Activated naive CD4-positive, alpha-beta T cell treated with anti-CD3 and anti-CD28 coated beads for 36 hours (primary cell): ENCODE results near the gene BAIAP2L1. TPM values are rescaled to one million over a fixed set of nuclear protein-coding genes. Genes with fewer than 3 reads are reported as not detected.

Experiments used
- CTCF ChIA-PET: fragments of 350-600 bp; sonication (Branson Sonifier 250); formaldehyde crosslinking; loops from one replicate; lab custom pipeline; 2021; ENCODE audit warnings: antibody characterized with exemption; lab: Charles Lee
- DNase-seq: peaks from one replicate; pipeline ENCODE4 v3.0.0-alpha.2; 2020
- H3K27ac Mint-ChIP-seq: one replicate; pipeline ENCODE4 v1.8.0; 2021; ENCODE audit warnings: mild to moderate bottlenecking, mixed read lengths
- H3K27me3 Mint-ChIP-seq: one replicate; pipeline ENCODE4 v1.8.0; 2021; ENCODE audit warnings: low read depth, mixed read lengths
- H3K36me3 Mint-ChIP-seq: one replicate; pipeline ENCODE4 v1.8.0; 2021; ENCODE audit warnings: low read depth, mixed read lengths
- H3K4me1 Mint-ChIP-seq: one replicate; pipeline ENCODE4 v1.8.0; 2021; ENCODE audit warnings: low read depth, mixed read lengths
- H3K4me3 Mint-ChIP-seq: one replicate; pipeline ENCODE4 v1.8.0; 2021; ENCODE audit warnings: mild to moderate bottlenecking, moderate library complexity, mixed read lengths
- H3K9me3 Mint-ChIP-seq: one replicate; pipeline ENCODE4 v1.8.0; 2021; ENCODE audit warnings: mixed read lengths
- intact Hi-C: fragments of 100-400 bp; cut with micrococcal nuclease; formaldehyde crosslinking; loops from one replicate; pipeline ENCODE4 v1.15.1; 2023
- total RNA-seq, 2 experiments: library from RNA; stranded (reverse); gene quantifications; one replicate each; pipeline ENCODE4 v1.2.3, GENCODE V29; 2021

The BAIAP2L1 gene
- total RNA-seq, 2 experiments from 2014 or later: 5.6 to 6.1 TPM

DNA sequence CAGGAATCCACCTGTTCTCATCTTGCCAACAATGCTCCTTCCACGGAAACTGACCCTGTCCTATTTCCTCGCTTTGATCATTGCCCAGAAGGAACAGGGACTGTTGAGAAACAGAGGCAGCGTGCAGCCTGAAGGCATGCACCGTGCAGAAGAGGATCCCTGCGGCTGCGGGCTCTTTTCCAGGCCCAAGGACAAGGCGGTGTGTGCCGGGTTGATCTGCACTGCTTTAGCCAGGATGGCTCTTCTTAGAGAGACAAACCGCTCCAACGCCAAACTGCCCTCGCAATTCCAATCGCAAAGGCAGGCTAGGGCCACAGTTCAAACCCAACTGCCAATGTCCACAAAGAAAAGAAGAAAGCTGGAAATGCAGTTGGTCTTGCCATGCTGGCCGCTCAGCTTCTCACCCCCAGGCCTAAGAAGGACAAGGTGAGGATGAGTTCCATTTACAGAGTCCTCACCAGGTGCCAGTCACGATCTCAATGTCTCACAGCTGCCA is 92.9 kb downstream of the BAIAP2L1 start:
- Mint-ChIP-seq H3K9me3 (no peaks in the 10 kb centered on the region), H3K27me3 (no peaks in the 10 kb centered on the region), H3K4me3 (no peak overlapping the region), H3K36me3 (no peaks in the 10 kb centered on the region), H3K27ac (no peak overlapping the region), H3K4me1 (no peaks in the 10 kb centered on the region)
- intact Hi-C loops: no loop called here
- DNase-seq: no peak
- CTCF ChIA-PET: no interaction called here

DNA sequence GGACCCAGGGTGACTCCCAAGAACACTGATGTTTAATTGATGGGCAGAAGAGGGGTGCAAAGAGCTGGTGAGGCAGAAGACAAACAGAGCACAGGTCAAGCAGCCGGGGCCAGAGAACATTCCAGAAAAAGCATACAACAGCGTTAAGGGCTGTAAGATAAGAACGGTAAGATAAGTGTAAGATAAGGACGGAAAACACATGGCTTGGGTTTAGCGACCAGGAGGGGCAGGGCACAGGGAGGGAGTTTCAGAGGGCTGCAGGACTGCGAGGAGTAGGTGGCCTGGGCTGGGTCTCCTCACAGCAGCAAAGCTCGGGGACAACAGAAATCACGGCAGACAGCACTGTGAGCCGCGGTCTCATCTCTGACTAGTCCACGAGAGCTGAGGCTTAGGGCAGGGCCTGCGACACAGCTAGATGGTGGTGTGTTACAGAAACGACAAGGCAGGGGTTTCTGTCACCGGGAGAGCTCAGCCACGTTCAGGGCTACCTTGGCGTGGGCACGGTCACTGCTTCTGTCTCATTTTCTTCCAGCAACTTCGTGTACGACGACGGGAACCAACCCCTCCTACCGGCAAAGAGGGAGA is 94.8 kb downstream of the BAIAP2L1 start:
- no peak for DNase-seq
- Mint-ChIP-seq H3K27me3 (no peaks in the 10 kb centered on the region), H3K4me3 (no peak overlapping the region), H3K27ac (no peak overlapping the region), H3K9me3 (no peaks in the 10 kb centered on the region), H3K4me1 (no peaks in the 10 kb centered on the region), H3K36me3 (no peaks in the 10 kb centered on the region)
- intact Hi-C loops: no loop called here
- CTCF ChIA-PET: no interaction called here

DNA sequence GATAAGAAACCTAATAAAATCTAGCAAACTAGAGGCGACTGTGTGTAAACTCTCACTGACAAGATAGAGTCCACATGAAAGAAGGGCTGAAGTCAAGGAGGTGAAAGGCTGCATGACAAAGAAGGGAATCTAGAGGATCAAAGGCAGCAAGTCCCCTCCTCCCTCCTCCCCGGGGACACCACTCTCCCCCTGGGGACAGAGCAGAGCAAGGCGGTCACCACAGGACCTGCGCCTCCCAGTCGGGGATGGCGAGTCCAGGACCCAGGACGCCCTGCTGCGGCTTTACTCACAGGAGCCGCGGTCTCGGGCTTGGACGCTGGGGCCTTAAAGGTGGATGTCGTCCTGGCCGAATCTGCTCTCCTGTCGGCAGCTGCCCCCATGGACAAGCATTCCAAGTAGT is 97.0 kb downstream of the BAIAP2L1 start:
- Mint-ChIP-seq H3K27me3 (no peaks in the 10 kb centered on the region), H3K9me3 (no peaks in the 10 kb centered on the region), H3K4me3 (no peak overlapping the region), H3K36me3 (no peaks in the 10 kb centered on the region), H3K27ac (no peak overlapping the region), H3K4me1 (no peaks in the 10 kb centered on the region)
- intact Hi-C loops: no loop called here
- CTCF ChIA-PET: no interaction called here
- no peak for DNase-seq

DNA sequence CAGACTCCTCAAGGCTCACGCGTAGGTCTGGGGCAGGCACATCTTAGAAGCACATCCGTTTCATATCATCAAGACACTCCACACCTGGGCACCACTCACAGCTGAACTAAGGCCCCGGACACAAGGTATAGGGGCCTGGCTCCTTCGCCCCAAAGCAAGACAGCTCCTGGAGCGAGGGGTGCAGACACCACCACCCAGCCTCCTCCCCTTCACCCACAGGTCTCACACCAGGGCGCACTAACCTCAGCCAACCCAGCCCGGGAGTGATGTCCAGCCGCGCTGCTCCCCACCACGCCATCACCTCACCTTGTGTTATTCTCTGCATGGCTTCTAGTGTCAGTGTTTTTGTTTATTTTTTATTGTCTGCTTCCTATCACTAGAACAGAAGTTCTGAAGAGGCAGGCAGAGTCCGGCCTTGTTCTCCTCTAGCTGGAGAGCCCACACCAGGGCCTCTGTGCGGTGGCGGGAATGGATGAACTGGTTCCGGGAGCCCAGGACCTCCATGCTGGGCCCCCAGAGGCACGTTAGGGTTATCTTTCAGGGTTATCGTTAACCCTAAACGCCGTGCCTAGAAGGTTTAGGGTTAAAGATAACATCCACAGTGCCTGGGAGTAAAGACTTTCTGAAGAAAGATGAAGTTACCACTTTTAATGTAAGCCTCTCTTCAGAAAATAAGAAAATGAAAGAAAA is 97.6 kb downstream of the BAIAP2L1 start:
- CTCF ChIA-PET: no interaction called here
- no peaks in the 10 kb centered on the region for H3K36me3 Mint-ChIP-seq
- H3K27me3 Mint-ChIP-seq: no peaks in the 10 kb centered on the region
- no peaks in the 10 kb centered on the region for H3K9me3 Mint-ChIP-seq
- H3K27ac Mint-ChIP-seq: no peak overlapping the region
- no peaks in the 10 kb centered on the region for H3K4me1 Mint-ChIP-seq
- no peak for DNase-seq
- intact Hi-C loops: no loop called here
- no peak overlapping the region for H3K4me3 Mint-ChIP-seq

DNA sequence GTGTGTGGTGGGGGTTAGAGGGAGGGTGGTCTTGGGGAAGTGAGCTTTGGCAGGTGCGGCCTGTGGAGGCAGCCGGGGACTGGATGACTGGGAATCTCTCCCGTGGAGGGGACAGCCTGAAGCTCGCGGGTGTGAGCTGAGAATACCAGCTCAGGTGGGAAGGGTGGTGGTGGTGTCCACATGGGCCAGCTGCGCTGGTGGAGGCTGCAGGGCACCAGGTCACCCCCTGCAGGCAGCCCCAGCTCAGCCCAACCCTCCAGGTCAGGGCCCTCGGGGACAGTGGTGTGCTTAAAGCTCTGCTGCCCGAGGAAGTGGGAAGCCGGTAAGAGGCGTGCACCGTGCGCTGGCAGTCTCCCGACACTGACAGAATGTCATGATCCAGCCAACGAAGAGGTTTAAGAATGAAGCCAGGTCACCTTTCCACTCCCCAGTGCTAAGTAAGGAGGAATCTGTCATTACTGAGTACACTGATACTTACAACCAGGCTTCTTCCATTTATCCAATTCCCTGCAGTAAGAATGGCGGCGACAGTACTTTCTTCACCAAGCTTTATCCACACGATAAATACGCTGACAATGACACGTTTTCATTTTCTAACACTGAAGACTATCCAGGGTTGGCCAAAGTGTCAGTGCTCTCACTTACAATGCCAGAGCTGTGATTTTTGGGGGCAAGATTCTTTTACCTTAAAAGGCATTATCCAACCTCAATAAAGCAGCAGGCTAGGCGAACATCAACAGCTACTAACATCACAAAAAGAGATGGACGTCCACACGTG is 99.0 kb downstream of the BAIAP2L1 start:
- no peak for DNase-seq
- Mint-ChIP-seq H3K4me1 (no peaks in the 10 kb centered on the region), H3K4me3 (no peak overlapping the region), H3K36me3 (no peaks in the 10 kb centered on the region), H3K27ac (no peak overlapping the region), H3K9me3 (no peaks in the 10 kb centered on the region), H3K27me3 (no peaks in the 10 kb centered on the region)
- CTCF ChIA-PET: no interaction called here
- intact Hi-C loops: no loop called here

- Mint-ChIP-seq H3K4me3 (no peak overlapping the region), H3K27me3 (no peaks in the 10 kb centered on the region), H3K9me3 (no peaks in the 10 kb centered on the region), H3K4me1 (no peaks in the 10 kb centered on the region), H3K27ac (no peak overlapping the region), H3K36me3 (no peaks in the 10 kb centered on the region)
- CTCF ChIA-PET: no interaction called here
- intact Hi-C loops: no loop called here
- no peak for DNase-seq
Observed at GRCh38 chr7:98300595-98301372, 100.1 kb downstream of the BAIAP2L1 start.

DNA sequence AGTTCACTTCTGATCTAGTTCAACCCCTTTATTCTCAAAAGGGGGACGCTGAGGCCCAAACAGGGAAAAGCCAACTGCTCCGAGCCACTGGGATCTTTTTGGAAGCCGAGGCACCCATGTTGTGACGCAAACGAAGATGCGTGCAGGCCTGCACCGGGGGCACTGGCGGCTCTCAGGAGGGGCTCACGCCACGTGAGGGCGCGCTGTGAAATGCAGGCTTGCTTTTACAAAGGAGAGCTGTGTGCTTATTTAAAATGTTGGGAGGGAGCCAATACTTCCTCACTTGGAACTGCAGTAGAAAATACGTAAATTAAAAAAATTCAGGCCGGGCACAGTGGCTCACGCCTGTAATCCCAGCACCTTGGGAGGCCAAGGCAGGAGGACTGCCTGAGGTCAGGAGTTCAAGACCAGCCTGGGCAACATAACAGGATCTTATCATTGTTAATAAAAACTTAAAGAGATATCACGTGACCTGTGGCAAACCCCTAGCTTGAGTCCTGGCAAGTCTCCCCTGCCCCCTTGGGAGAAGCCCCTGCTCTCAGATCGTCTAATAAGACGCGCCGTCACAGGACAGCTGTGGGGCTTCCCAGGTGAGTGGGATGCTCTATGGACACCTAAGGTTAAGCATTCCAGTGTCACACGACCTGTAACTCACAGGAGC is 103.1 kb downstream of the BAIAP2L1 start:
- Mint-ChIP-seq H3K36me3 (no peaks in the 10 kb centered on the region), H3K9me3 (no peaks in the 10 kb centered on the region), H3K27me3 (no peaks in the 10 kb centered on the region), H3K4me1 (no peaks in the 10 kb centered on the region), H3K4me3 (no peak overlapping the region), H3K27ac (no peak overlapping the region)
- intact Hi-C loops: no loop called here
- DNase-seq: no peak
- CTCF ChIA-PET: interaction anchor here (1.1 kb wide), 1 partner anchor 103 kb away, joined by 4 read pairs; the partner anchor contains the start of gene BAIAP2L1

DNA sequence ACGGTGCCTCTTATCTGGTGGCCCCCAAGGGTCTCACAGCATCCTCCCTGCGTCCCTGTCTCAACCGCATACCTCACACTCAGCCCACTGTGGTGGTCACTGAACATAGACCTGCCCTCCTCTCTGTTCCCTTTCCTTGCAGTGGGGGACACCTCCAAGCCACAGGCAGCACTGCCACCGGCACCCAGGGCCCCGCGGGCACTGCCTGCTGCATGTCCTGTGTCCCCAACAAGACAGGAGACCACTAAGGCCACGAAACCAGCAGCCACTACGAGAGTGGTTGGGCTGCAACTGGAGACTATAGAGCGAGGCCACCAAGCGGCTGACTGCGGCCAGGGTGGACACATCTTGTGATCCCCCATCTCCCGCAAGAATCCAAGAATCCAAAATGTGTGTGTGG is 104.1 kb downstream of the BAIAP2L1 start:
- H3K4me1 Mint-ChIP-seq: no peaks in the 10 kb centered on the region
- no peak overlapping the region for H3K4me3 Mint-ChIP-seq
- no peaks in the 10 kb centered on the region for H3K27me3 Mint-ChIP-seq
- intact Hi-C loops: no loop called here
- CTCF ChIA-PET: no interaction called here
- DNase-seq: no peak
- no peaks in the 10 kb centered on the region for H3K36me3 Mint-ChIP-seq
- no peak overlapping the region for H3K27ac Mint-ChIP-seq
- no peaks in the 10 kb centered on the region for H3K9me3 Mint-ChIP-seq

DNA sequence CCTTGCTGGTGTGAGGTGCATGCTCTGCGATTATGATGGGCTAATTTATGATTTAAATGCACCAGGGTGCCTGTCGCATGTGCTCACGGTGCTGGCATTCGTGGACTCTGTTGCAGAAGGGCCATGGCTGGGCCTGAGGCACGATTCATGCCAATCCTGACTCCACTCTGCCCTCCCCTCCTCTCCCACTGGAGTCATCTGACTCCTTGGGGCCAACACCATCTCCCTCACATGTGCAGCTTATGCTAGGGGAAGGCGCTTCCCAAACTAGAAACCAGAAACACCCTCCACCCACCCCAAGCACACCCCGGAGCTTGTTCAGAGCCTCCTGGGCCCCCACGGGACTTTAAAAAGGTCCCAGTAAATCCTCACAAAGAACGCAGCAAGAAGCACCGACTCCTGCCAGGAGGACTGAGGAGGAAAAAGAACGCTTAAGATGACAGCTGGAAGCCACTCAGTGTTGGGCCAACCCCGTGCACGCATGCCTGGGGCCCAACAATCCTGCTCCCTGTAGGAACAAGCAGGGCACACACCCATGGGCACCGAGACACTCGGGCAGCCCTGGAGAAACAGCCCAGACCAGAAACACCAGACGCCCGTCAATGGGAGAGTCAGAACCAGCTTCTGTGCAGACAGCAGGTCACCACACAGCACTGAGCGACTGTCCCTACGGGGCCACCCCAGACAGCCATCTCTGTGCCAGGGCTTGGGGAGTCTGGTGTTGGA is 105.3 kb downstream of the BAIAP2L1 start:
- Mint-ChIP-seq H3K9me3 (no peaks in the 10 kb centered on the region), H3K36me3 (no peaks in the 10 kb centered on the region), H3K4me3 (no peak overlapping the region), H3K27me3 (no peaks in the 10 kb centered on the region), H3K4me1 (no peaks in the 10 kb centered on the region), H3K27ac (no peak overlapping the region)
- no peak for DNase-seq
- CTCF ChIA-PET: interaction anchor here (0.6 kb wide), 1 partner anchor 64 kb away, joined by 4 read pairs; no protein-coding TSS in a partner anchor
- intact Hi-C loops: loop anchor here (2.0 kb wide), 1 partner anchor 449 kb away; no protein-coding TSS in a partner anchor

DNA sequence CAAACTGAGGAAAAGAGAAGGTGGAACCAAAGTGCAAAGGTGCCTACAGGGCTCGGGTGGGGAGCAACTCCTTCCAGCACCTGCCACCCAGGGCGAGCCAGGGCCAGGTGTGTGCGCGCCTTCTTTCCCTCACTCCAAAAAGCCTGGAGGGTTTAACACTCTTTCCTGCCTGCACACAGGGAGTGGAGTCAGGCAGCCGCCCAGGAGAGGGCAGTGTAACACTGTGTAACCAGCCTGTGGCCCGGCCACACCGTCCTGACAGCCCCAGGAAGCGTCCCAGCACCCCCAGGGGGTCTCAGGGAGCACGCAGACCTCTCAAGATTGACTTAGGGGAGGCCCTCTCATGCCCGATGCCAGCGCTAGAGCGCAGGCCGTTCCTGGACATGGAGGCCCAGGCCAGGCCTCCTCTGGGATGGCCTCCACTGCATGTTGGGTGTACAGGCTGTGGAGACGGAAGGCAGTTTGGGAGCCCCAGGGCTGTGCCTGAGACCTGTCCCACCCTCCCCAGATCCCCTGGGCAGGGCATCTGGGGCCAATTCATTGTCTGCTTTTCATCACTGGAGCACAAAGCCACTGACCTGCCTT is 106.0 kb downstream of the BAIAP2L1 start:
- Mint-ChIP-seq H3K36me3 (no peaks in the 10 kb centered on the region), H3K4me1 (no peaks in the 10 kb centered on the region), H3K27ac (no peak overlapping the region), H3K9me3 (no peaks in the 10 kb centered on the region), H3K27me3 (no peaks in the 10 kb centered on the region), H3K4me3 (no peak overlapping the region)
- peak; percentile 55 for DNase-seq
- intact Hi-C loops: loop anchor here (1.0 to 2.0 kb wide), 2 partner anchors 106 to 450 kb away; partner anchors contain the start of gene BAIAP2L1
- CTCF ChIA-PET: no interaction called here

DNA sequence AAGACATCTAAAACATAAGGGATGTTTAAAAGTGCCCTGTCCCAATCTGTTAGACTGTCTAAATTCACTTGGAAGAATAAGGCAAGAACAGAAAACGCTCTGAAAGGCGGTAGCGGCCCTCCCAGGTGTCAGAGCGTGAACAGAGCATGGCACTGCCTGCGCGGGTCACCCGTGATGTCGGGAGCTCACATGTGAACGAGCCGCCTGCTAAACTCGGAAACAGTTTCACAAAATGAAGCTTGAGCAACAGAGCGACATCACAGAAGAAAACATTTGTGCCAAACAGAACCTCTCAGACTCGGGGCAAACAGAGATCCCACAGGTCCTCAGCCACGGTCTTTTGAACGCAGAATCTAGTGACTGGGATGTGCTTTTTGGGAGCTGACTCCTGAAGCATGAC is 106.6 kb downstream of the BAIAP2L1 start:
- Mint-ChIP-seq H3K27me3 (no peaks in the 10 kb centered on the region), H3K9me3 (no peaks in the 10 kb centered on the region), H3K4me3 (no peak overlapping the region), H3K36me3 (no peaks in the 10 kb centered on the region), H3K4me1 (peaks cover 2% of the 10 kb centered on the region), H3K27ac (no peak overlapping the region)
- DNase-seq: no peak
- CTCF ChIA-PET: interaction anchor here (0.6 kb wide), 1 partner anchor 429 kb away, joined by 3 read pairs; no protein-coding TSS in a partner anchor
- intact Hi-C loops: loop anchor here (1.0 to 2.0 kb wide), 2 partner anchors 107 to 450 kb away; partner anchors contain the start of gene BAIAP2L1
